GM12872 (cell line): ENCODE measurements around the gene CD9.

Source experiments
- CTCF ChIP-seq: IDR thresholded peaks from 3 replicates; pipeline ENCODE4 v1.5.1; 2011; ENCODE audit warnings: low read depth, mild to moderate bottlenecking, low read length, moderate library complexity; ENCODE audit not compliant: insufficient read depth

CD9 gene

DNA sequence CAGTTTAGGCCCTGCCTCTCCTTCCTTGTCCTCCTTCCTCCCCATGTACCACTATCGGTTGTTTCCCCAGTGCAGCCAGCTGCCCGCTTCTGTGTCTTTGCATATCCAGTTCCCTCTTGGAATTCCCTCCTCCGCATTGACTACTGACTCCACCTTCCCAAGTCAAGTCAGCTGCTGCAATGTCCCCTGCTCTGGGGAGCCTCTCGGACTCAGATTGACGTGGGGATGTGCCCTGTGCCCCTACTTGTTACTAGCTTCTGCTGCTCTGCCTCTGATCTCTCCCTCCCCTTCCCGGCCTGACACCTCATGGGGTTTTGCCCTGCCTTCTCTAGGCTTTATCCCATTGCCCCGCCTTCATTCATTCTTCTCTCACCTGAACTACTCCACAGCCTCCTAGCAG, 2.1 kb upstream of the CD9 start:
- TF ChIP-seq CTCF = no peak

GRCh38 chr12:6198556-6198955, 1.6 kb upstream of the CD9 start:
- TF ChIP-seq CTCF = no peak

DNA sequence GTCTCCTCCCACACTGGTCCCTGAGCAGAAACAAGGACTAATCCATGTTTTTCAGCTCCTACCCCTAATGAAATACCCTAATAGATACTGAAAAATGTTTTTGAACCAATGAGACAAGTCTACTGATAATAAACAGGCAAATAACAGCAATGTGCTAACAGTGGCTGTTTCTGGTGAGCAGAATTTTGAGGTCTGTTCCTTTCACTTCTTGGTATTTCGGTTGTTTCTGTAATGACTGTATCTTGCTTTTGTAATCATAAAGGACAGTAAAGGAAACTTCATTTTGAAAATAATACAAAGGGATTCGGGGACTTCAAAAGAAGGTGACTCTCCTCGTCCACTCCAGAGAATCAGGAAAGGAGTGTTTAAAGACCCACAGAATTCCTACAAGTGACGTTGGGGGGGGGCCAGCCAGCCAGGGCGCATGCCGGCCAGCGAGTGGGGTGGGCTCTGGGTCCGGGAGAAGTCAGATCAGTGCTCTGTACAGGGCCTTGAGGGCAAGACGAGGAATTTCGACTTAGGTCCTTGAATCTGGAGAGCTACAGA, 1.1 kb upstream of the CD9 start:
- no peak for TF ChIP-seq CTCF

- TF ChIP-seq CTCF = no peak
Measured at GRCh38 chr12:6199531-6200255, 507 bp upstream of the CD9 start.

- no peak for TF ChIP-seq CTCF
Measured at GRCh38 chr12:6201213-6201608, 1.0 kb downstream of the CD9 start.

- no peak for TF ChIP-seq CTCF
Measured at GRCh38 chr12:6201826-6202225, 1.6 kb downstream of the CD9 start.

GRCh38 chr12:6202304-6202703, 2.1 kb downstream of the CD9 start:
- no peak for TF ChIP-seq CTCF
